Fibroblast of skin of abdomen (primary cell): ENCODE results near the gene SIVA1.
"Not testable (repeated sequence)": the region's sequence is repeated elsewhere in the genome, so short reads cannot be mapped to it uniquely, and the experiment has no call there.

Experiments used
- DNase-seq: peaks from one replicate; pipeline ENCODE4 v3.0.0-alpha.2; 2013

The SIVA1 gene

GRCh38 chr14:104734991-104735779 lies 17.8 kb upstream of the SIVA1 start:
- DNase-seq, result no peak

GRCh38 chr14:104735830-104736642 lies 16.9 kb upstream of the SIVA1 start:
- DNase-seq, result peak; percentile 16

DNA sequence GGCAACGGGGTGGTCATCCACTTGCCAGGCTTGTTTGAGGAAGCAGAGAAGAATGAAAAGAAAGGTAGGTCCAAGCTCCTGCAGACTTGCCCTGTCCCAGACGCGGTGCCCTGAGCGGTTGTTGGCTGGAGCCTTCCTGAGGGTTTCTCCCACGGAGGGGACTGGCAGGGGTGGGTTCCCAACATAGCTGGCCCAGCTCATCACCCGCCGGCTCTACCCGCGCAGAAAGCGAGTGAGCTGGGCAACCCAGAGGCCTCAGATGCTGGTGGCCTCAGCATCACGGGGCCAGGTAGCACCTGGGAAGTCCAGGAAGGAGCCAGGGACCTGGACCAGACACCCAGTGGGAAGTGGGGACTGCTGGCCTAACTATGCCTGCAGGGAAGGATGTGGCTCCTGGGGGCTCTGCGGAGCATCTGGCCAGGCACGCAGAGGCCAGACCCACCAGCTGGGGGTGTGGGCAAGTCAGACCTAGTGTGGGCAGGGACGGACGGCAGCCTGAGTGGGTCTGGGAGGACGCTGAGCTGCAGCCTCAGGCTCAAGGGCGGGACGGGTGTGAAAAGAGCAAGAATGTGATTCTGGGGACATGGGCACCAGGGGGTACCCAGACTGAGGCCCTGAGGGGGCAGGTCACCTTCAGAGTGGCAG lies 14.4 kb upstream of the SIVA1 start:
- DNase-seq, result no peak

- DNase-seq, result no peak
Observed at GRCh38 chr14:104739026-104739425, 13.9 kb upstream of the SIVA1 start.

GRCh38 chr14:104739546-104740516 lies 13.1 kb upstream of the SIVA1 start:
- no peak for DNase-seq

- DNase-seq, result no peak
Observed at GRCh38 chr14:104741108-104741802, 11.7 kb upstream of the SIVA1 start.

DNA sequence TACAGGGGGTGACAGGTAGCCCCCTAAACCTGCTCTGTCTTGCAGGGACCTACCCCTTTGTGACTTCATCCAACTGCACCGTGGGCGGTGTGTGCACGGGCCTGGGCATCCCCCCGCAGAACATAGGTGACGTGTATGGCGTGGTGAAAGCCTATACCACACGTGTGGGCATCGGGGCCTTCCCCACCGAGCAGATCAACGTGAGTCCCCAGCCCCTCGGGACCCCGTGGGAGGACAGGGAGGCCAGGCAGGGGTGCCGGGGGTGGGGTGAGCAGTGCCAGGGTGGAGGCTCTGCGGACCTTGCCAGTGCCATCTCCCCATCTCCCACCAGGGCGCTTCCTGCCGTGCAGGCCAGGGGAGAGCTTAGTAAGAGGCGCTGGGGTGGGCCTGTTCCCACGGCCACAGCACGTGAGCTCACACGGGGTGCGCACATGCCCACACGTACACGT lies 11.1 kb upstream of the SIVA1 start:
- DNase-seq, result no peak

DNA sequence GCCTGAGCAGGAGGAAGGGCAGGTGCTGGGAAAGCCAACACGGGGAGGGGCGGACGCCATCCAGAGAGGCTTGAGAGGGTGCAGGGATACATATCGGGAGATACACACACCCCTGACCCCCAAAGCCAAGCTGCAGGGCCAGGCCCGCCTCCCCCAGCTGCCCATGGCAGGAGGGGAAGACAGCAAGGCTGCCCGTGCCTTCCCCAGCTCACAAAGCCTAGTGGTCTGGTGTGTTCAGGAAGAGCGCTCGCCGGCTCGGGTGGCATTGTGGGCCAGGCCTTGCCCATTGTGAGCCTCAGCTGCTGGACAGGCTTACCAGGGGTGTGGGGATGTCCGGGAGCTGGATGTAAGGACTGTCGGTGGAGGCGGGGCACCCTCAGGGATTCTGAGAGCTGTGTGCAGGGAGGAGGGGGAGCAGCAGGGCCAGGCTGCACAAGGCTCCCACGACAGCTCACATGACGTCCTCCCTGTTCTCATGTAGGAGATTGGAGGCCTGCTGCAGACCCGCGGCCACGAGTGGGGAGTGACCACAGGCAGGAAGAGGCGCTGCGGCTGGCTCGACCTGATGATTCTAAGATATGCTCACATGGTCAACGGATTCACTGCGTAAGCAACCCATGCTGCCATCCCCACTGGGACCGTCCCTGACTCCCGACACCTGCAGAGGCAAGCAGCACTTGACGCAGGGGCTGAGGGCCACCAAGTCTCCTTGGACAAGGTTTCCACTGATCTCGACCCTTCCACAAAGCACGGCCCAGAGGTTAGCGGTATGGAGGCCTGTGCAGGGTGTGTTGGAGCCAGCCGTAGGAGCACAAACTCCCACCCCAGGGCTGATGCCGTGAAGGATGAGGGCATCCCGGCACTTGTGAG lies 10.1 kb upstream of the SIVA1 start:
- DNase-seq, result no peak

- peak; percentile 82 for DNase-seq
Observed at GRCh38 chr14:104743461-104744380, 9.2 kb upstream of the SIVA1 start.

DNA sequence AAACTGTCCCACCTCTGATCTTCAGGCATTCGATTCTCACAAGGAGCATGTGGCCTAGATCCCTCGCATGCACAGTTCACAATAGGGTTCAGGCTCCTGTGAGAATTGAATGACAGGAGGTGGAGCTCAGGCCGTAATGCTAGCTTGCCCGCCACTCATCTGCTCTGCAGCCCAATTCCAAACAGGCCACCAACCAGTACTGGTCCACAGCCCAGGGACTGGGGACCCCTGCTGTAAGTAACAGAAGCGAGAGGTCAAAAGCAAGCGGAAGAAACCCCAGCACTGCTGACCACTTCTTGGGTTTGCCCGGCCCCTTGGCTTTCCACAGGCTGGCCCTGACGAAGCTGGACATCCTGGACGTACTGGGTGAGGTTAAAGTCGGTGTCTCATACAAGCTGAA lies 8.5 kb upstream of the SIVA1 start:
- no peak for DNase-seq

DNA sequence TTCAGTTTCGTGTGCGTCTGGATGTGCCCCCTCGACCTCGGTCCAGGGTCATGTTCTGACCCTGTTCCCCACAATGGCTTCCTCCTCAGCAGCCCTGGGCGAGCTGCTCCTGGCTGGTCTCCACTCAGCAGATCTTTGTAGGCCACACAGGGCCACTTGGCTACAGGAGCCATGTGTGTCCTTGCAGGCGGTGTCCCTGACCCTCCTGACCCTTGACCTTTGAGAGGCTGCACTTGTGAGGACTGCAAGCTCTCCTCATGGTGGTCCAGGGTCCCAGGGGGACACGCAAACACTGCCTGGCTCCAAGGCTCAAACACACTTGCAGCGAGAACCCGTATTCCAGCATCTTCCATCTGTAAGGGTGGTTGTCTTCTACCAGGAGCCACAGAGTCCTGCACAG lies 7.5 kb upstream of the SIVA1 start:
- no peak for DNase-seq

DNA sequence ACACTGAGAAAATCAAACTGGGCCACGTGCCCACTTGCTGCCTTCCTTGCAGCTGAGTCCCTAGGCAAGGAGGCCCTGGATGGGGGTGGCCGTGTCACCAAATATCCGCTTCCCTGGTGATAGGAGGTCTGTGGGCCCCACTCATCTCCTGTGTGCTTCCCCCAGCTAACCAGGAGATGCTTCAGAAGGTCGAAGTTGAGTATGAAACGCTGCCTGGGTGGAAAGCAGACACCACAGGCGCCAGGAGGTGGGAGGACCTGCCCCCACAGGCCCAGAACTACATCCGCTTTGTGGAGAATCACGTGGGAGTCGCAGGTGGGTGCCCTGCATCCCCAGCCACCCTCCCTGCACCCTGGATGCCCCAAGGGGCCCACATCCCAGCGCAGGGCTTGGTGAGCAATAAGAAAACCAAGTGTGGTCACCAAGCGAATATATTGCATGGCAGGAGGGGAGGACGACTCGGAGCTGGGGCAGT lies 6.8 kb upstream of the SIVA1 start:
- no peak for DNase-seq

GRCh38 chr14:104746934-104747481 lies 5.9 kb upstream of the SIVA1 start:
- no peak for DNase-seq

DNA sequence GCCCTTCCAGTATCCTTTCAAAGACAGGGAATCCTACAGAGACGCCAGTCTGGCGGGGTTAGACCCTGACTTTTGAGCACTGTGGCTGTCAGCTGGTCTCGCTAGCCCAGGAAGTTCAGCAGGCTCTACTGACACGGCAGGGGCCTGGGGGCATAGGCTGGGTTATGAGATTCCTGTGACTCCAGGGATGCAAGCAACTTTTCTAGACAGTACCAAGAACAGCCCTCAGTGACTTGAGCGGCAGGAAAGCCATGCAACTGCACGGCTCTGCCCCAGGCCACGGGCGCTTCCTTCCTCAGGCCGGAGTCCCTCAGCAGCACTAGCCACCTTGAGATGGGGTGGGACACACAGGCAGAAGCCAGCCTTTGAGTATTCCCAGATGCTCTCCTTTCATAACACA lies 5.1 kb upstream of the SIVA1 start:
- no peak for DNase-seq

GRCh38 chr14:104749111-104749649 lies 3.8 kb upstream of the SIVA1 start:
- peak; percentile 22 for DNase-seq

DNA sequence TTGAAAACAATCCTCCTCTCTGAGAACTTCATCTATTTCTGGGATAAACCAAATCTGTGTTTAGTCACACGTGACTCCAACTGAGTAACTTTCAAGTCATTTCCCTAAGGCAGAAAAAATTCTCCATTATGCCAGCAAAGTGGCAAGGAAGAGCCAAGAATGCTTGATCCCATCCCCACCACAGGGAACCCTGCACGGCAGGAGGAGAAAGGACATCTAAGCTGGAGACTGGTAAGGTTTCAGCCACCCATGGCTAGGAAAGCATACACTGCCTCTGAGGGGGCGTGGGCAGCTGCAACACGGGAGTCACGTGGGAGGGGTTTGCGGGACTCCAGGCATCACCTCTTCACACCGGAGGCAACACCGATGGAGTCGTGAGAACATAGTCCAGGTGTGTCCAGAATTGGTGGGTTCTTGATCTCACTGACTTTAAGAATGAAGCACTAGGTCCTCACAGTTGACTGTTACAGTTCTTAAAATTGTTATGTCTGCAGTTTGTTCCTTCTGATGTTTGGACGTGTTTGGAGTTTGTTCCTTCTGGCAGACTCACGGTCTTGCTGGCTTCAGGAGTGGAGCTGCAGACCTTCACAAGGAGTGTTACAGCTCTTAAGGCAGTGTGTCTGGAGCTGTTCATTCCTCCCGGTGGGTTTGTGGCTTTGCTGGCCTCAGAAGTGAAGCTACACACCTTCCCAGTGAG lies 2.7 kb upstream of the SIVA1 start:
- no peak for DNase-seq

DNA sequence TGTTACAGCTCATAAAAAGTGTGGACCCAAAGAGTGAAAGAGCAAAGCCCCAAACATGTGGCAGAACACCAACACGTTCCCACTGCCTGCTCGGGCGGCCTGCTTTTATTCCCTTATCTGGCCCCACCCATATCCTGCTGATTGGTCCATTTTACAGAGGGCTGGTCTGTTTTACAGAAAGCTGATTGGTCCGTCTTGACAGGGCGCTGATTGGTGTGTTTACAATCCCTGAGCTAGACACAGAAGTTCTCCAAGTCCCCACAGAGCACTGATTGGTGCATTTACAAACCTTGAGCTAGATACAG lies 2.2 kb upstream of the SIVA1 start:
- not testable (repeated sequence) for DNase-seq
